ENCODE results near the gene PCLAF. TPM values are rescaled to one million over a fixed set of nuclear protein-coding genes. Genes with fewer than 3 reads are reported as not detected.

PCLAF gene
- total and polyA plus RNA-seq, 12 donors: 0.32 to 11.9 (median 1.6) TPM; not detected in 1

DNA sequence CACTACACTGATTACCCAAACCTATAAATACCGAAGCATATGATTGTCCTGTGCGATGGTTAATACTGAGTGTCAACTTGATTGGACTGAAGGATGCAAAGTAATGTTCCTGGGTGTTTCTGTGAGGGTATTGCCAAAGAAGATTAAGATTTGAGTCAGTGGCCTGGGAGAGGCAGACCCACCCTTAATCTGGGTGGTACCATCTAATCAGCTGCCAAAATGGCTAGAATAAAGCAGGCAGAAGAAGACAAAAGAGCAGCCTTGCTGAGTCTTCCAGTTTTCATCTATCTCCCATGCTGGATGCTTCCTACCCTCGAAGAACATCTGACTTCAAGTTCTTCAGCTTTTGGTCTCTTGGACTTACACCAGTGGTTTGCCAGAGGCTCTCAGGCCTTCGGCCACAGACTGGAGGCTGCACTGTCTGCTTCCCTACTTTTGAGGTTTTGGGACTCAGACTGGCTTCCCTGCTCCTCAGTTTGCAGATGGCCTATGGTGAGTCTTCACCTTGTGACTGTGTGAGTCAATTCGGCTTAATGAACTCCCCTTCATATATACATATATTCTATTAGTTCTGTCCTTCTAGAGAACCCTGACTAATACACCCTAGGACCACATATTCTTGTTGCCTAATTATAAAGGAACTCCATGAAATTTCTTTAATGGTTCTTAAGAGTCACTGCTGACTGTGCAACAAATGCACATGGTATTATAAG is 56.9 kb downstream of the PCLAF start:
- WGBS, 4 donors: 91 to 97% (median 94%) methylated on average over 4 to 5 of the region's 5 CpGs

DNA sequence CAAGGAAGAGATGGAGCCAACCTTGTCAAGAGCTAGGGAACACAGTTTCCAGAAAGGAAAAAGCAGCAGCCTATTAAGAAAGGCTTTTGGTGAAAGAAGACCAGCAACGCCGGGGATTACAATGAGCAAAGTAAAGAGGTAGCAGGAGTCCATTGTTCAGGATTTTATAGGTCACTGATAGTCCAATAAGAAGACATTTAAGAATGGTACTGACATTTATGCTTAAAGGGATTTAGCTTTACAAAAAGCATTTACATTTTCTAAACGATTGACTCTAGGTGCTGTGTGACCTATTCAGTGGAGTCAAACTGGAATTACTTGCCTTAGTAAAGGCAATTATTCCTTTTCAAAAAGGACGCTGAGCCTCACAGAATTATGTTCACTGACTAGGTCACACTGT is 66.0 kb downstream of the PCLAF start:
- H3K9me3 ChIP-seq (replicated peaks in 1 of 3): no peaks in the 10 kb centered on the region
- H3K27ac ChIP-seq: no peak overlapping the region
- no peak for DNase-seq
- intact Hi-C loops (cut with DNase I): no loop called here
- no peak overlapping the region for H3K4me3 ChIP-seq
- peaks cover 0 to 6% of the 10 kb centered on the region in 2 donors for H3K4me1 ChIP-seq (replicated peaks in 1 of 2)
- 76 to 83% (median 77%) methylated on average over 4 of the region's 4 CpGs for WGBS, 4 donors
- no peaks in the 10 kb centered on the region for H3K27me3 ChIP-seq
- no peak for TF ChIP-seq POLR2A (IDR thresholded peaks at IDR 0.05)
- TF ChIP-seq, protein P1, sequence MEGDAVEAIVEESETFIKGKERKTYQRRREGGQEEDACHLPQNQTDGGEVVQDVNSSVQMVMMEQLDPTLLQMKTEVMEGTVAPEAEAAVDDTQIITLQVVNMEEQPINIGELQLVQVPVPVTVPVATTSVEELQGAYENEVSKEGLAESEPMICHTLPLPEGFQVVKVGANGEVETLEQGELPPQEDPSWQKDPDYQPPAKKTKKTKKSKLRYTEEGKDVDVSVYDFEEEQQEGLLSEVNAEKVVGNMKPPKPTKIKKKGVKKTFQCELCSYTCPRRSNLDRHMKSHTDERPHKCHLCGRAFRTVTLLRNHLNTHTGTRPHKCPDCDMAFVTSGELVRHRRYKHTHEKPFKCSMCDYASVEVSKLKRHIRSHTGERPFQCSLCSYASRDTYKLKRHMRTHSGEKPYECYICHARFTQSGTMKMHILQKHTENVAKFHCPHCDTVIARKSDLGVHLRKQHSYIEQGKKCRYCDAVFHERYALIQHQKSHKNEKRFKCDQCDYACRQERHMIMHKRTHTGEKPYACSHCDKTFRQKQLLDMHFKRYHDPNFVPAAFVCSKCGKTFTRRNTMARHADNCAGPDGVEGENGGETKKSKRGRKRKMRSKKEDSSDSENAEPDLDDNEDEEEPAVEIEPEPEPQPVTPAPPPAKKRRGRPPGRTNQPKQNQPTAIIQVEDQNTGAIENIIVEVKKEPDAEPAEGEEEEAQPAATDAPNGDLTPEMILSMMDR (IDR thresholded peaks at IDR 0.05): no peak
- no peaks in the 10 kb centered on the region for H3K36me3 ChIP-seq (replicated peaks in 1 of 2)

More for the DNA sequence above, 56.9 kb downstream of the PCLAF start:
- Histone ChIP-seq H3K36me3 (replicated peaks in 1 of 2) (no peaks in the 10 kb centered on the region), H3K4me3 (no peak overlapping the region), H3K27me3 (no peaks in the 10 kb centered on the region), H3K27ac (no peak overlapping the region), H3K9me3 (replicated peaks in 1 of 3) (no peaks in the 10 kb centered on the region), H3K4me1 (replicated peaks in 1 of 2) (no peaks in the 10 kb centered on the region)
- no peak for DNase-seq
- no peak for TF ChIP-seq POLR2A (IDR thresholded peaks at IDR 0.05)
- TF ChIP-seq, protein P1 (IDR thresholded peaks at IDR 0.05): no peak
- intact Hi-C loops (cut with DNase I): no loop called here

DNA sequence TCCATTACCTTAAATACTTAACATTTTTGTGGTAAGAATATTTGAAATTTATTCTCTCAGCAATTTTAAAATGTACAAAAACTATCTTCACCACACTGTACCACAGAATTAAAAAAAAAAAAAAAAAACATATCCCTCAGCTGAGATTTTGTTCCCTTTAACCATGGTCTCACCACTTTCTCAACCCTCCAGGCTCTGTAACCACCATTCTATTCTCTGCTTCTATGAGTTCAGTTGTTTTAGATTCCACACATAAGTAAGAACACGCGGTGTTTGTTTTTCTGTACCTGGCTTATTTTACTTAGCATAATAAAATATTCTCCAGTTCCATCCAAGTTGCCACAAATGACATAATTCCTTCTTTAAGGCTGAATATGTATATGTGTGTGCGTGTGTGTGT is 66.8 kb downstream of the PCLAF start:
- Histone ChIP-seq H3K27ac (no peak overlapping the region), H3K9me3 (replicated peaks in 1 of 3) (no peaks in the 10 kb centered on the region), H3K4me1 (replicated peaks in 1 of 2) (peaks cover 0 to 6% of the 10 kb centered on the region in 2 donors), H3K36me3 (replicated peaks in 1 of 2) (no peaks in the 10 kb centered on the region), H3K27me3 (no peaks in the 10 kb centered on the region), H3K4me3 (no peak overlapping the region)
- 92 to 95% (median 94%) methylated on average over 3 of the region's 3 CpGs for WGBS, 4 donors
- intact Hi-C loops (cut with DNase I): no loop called here
- DNase-seq: no peak
- TF ChIP-seq, protein P1 (IDR thresholded peaks at IDR 0.05): no peak
- no peak for TF ChIP-seq POLR2A (IDR thresholded peaks at IDR 0.05)

Small RNAs within 50 kb of the gene (small RNA-seq; reads per million reads assigned to genes)
- gene RF00554: 0 reads per million in 2 donors

Other genes with a start within 250 kb of the PCLAF start
- gene SNX22, start 229.7 kb downstream of the PCLAF start, total RNA-seq: 1 to 10 TPM in 4 of 9 donors, under 1 TPM in 5; 0.35 to 2.5 (median 0.84) TPM
- gene SNX22, start 229.7 kb downstream of the PCLAF start, polyA plus RNA-seq: 1 to 10 TPM in 2 of 3 donors, under 1 TPM in 1; 0.15 to 3.1 (median 2.3) TPM
- gene PPIB, start 218.4 kb downstream of the PCLAF start, total RNA-seq: 1,000 to 10,000 TPM in 1 of 9 donors, 100 to 1,000 TPM in 8; 313 to 2,941 (median 624) TPM
- gene PPIB, start 218.4 kb downstream of the PCLAF start, polyA plus RNA-seq: 1,000 to 10,000 TPM in 1 of 3 donors, 100 to 1,000 TPM in 2; 611 to 1,206 (median 702) TPM
- gene CSNK1G1, start 25.3 kb downstream of the PCLAF start, total RNA-seq: 10 to 100 TPM in 8 of 9 donors, 1 to 10 TPM in 1; 8.0 to 31.6 (median 17.6) TPM
- 10 to 100 TPM in 1 of 3 donors, 1 to 10 TPM in 2; 1.2 to 12.8 (median 2.8) TPM for gene CSNK1G1, start 25.3 kb downstream of the PCLAF start, polyA plus RNA-seq
- 10 to 100 TPM in 8 of 9 donors, 1 to 10 TPM in 1; 5.6 to 56.7 (median 18.0) TPM for gene TRIP4, start 6.4 kb upstream of the PCLAF start, total RNA-seq
- 10 to 100 TPM; 14.9 to 28.3 (median 23.9) TPM for gene TRIP4, start 6.4 kb upstream of the PCLAF start, polyA plus RNA-seq
- gene ZNF609, start 79.1 kb upstream of the PCLAF start, total RNA-seq: 10 to 100 TPM; 19.3 to 35.5 (median 26.3) TPM
- gene ZNF609, start 79.1 kb upstream of the PCLAF start, polyA plus RNA-seq: 10 to 100 TPM in 2 of 3 donors, 1 to 10 TPM in 1; 4.4 to 18.4 (median 14.1) TPM